Measurements from ENCODE around the gene FETUB. TPM values are rescaled to one million over a fixed set of nuclear protein-coding genes. Genes with fewer than 3 reads are reported as not detected.

Gene FETUB
- total RNA-seq, 1 experiment from 2014 or later = not detected

- H3K27ac ChIP-seq = no peak overlapping the region
- no peak for TF ChIP-seq EZH2 (IDR thresholded peaks at IDR 0.05; ENCODE audit: low read depth)
- TF ChIP-seq CTCF (conservative IDR thresholded peaks at IDR 0.05) = no peak
- H3K36me3 ChIP-seq (ENCODE audit: low read depth) = no peaks in the 10 kb centered on the region
- H3K79me2 ChIP-seq (ENCODE audit: low read depth) = no peaks in the 10 kb centered on the region
- DNase-seq = peak; percentile 67 to 70
- peaks cover 26% of the 10 kb centered on the region for H3K4me1 ChIP-seq (replicated peaks; ENCODE audit: insufficient read depth)
- no TSS peak for BruUV-seq (replicated peaks)
- H4K20me1 ChIP-seq (ENCODE audit: insufficient read depth) = no peaks in the 10 kb centered on the region
- ChIA-PET POLR2A (ENCODE audit: unreplicated experiment) (no interaction called here), CTCF (no interaction called here)
- H3K4me3 ChIP-seq = no peak overlapping the region
- 0 out of 2 replicates have a peak overlapping the region, but pooled peaks have one; percentile 8 for H2AFZ ChIP-seq
- peak overlapping the region; percentile 26 for H3K4me2 ChIP-seq
- H3K9me3 ChIP-seq (ENCODE audit: insufficient read depth, low read depth) = no peaks in the 10 kb centered on the region
- no peaks in the 10 kb centered on the region for H3K9me2 ChIP-seq (ENCODE audit: insufficient read depth)
- intact Hi-C loops (cut with micrococcal nuclease; ENCODE audit: unreplicated experiment) = no loop called here
- peaks cover 12% of the 10 kb centered on the region; the same call in 1 of the 2 replicates for H3F3A ChIP-seq (ENCODE audit: insufficient read depth, low read depth)
- no peaks in the 10 kb centered on the region for H3K27me3 ChIP-seq (ENCODE audit: insufficient read depth, low read depth)
These were observed 247 bp downstream of the FETUB start for GRCh38 chr3:186640473-186640818.

GRCh38 chr3:186640929-186641328 is 730 bp downstream of the FETUB start:
- H3F3A ChIP-seq (ENCODE audit: insufficient read depth, low read depth) = peaks cover 12% of the 10 kb centered on the region; the same call in 1 of the 2 replicates
- no peaks in the 10 kb centered on the region for H4K20me1 ChIP-seq (ENCODE audit: insufficient read depth)
- H3K9me2 ChIP-seq (ENCODE audit: insufficient read depth) = no peaks in the 10 kb centered on the region
- H2AFZ ChIP-seq = no peak overlapping the region
- POLR2A ChIA-PET (ENCODE audit: unreplicated experiment) = no interaction called here
- no peaks in the 10 kb centered on the region for H3K36me3 ChIP-seq (ENCODE audit: low read depth)
- intact Hi-C loops (cut with micrococcal nuclease; ENCODE audit: unreplicated experiment) = no loop called here
- no peaks in the 10 kb centered on the region for H3K79me2 ChIP-seq (ENCODE audit: low read depth)
- H3K27ac ChIP-seq = no peak overlapping the region
- CTCF ChIA-PET = no interaction called here
- peaks cover 26% of the 10 kb centered on the region for H3K4me1 ChIP-seq (replicated peaks; ENCODE audit: insufficient read depth)
- H3K9me3 ChIP-seq (ENCODE audit: insufficient read depth, low read depth) = no peaks in the 10 kb centered on the region
- TF ChIP-seq EZH2 (IDR thresholded peaks at IDR 0.05; ENCODE audit: low read depth) = no peak
- TF ChIP-seq CTCF (conservative IDR thresholded peaks at IDR 0.05) = no peak
- no peaks in the 10 kb centered on the region for H3K27me3 ChIP-seq (ENCODE audit: insufficient read depth, low read depth)
- no peak overlapping the region for H3K4me3 ChIP-seq
- no TSS peak for BruUV-seq (replicated peaks)
- H3K4me2 ChIP-seq = peak overlapping the region; percentile 26; the same call in 1 of the 2 replicates
- no peak for DNase-seq

GRCh38 chr3:186642014-186642413 is 1.8 kb downstream of the FETUB start:
- Histone ChIP-seq H3K4me2 (no peak overlapping the region), H4K20me1 (ENCODE audit: insufficient read depth) (no peaks in the 10 kb centered on the region), H3K4me3 (no peak overlapping the region), H3K9me3 (ENCODE audit: insufficient read depth, low read depth) (no peaks in the 10 kb centered on the region), H3K36me3 (ENCODE audit: low read depth) (no peaks in the 10 kb centered on the region), H3K9me2 (ENCODE audit: insufficient read depth) (no peaks in the 10 kb centered on the region), H3K27ac (no peak overlapping the region), H3K79me2 (ENCODE audit: low read depth) (no peaks in the 10 kb centered on the region), H2AFZ (no peak overlapping the region), H3K27me3 (ENCODE audit: insufficient read depth, low read depth) (no peaks in the 10 kb centered on the region), H3F3A (ENCODE audit: insufficient read depth, low read depth) (peaks cover 12% of the 10 kb centered on the region; the same call in 1 of the 2 replicates), H3K4me1 (replicated peaks; ENCODE audit: insufficient read depth) (peaks cover 26% of the 10 kb centered on the region)
- no TSS peak for BruUV-seq (replicated peaks)
- TF ChIP-seq CTCF (conservative IDR thresholded peaks at IDR 0.05) (no peak), EZH2 (IDR thresholded peaks at IDR 0.05; ENCODE audit: low read depth) (no peak)
- intact Hi-C loops (cut with micrococcal nuclease; ENCODE audit: unreplicated experiment) = no loop called here
- ChIA-PET CTCF (no interaction called here), POLR2A (ENCODE audit: unreplicated experiment) (no interaction called here)
- DNase-seq = no peak

Data from PC-9 (cell line).